HepG2 (cell line): Measurements from ENCODE around the gene CENPO. TPM values are rescaled to one million over a fixed set of nuclear protein-coding genes. Genes with fewer than 3 reads are reported as not detected.

ENCODE experiments used
- ATAC-seq: fragments of 200-7000 bp; cut with Tn5 transposase; 3 replicates; pipeline ENCODE4 v1.9.1; 2020; ENCODE audit warnings: mild to moderate bottlenecking, moderate library complexity
- BruUV-seq: library from RNA; stranded (reverse); fragments of 400-500 nt; replicated peaks from 2 replicates; lab custom pipeline; 2021; lab: Mats Ljungman, UMichigan
- CTCF ChIA-PET: fragments of 300-600 bp; formaldehyde crosslinking; extraction: SDS; loops from one replicate; lab custom pipeline; 2021; ENCODE audit warnings: low total read pairs, inconsistent platforms, low intra/inter-chr PET ratio; lab: Yijun Ruan, JAX
- POLR2A ChIA-PET: fragments of 350-600 bp; sonication (Branson Sonifier 250); formaldehyde crosslinking; loops from one replicate; lab custom pipeline; 2020; ENCODE audit warnings: antibody characterized with exemption, inconsistent platforms; lab: Yijun Ruan, JAX
- DNase-seq: peaks from one replicate; pipeline ENCODE4 v3.0.0-alpha.2; 2015; ENCODE audit warnings: low spot score
- FAIRE-seq: peaks from 3 replicates; lab custom pipeline; 2011; peaks lifted over from hg19 to GRCh38; lab: Jason Lieb, UNC
- H2AFZ ChIP-seq: one replicate; pipeline ENCODE4 v1.6.1; 2011; ENCODE audit warnings: low read length, inconsistent platforms
- H3K27ac ChIP-seq: fragments of 300-600 bp; 3 replicates; pipeline ENCODE4 v1.8.0; 2011; ENCODE audit warnings: mixed run types, mild to moderate bottlenecking, mixed read lengths, low read length, inconsistent platforms; ENCODE audit not compliant: insufficient read depth; ENCODE audit errors: extremely low read length
- H3K27me3 ChIP-seq, 2 experiments: fragments of 200-600 bp in 1 of 2; 2 replicates in 1 of 2; 3 replicates in 1 of 2; pipeline versions ENCODE4 v1.6.0 to v1.8.0; 2011; ENCODE audit warnings: low read length in 2 of 2, mild to moderate bottlenecking in 2 of 2, moderate library complexity in 2 of 2, inconsistent platforms in 1 of 2; ENCODE audit not compliant: insufficient read depth in 2 of 2, control insufficient read depth in 1 of 2
- H3K36me3 ChIP-seq, 2 experiments: fragments of 200-600 bp in 1 of 2; replicated peaks in 1 of 2; 2 replicates in 1 of 2; 3 replicates in 1 of 2; pipeline versions ENCODE4 v1.5.1 to v1.8.0; 2011; ENCODE audit warnings: low read length in 2 of 2, inconsistent platforms in 1 of 2; ENCODE audit not compliant: insufficient read depth in 2 of 2, control insufficient read depth in 1 of 2
- H3K4me1 ChIP-seq: 2 replicates; pipeline ENCODE4 v1.5.1; 2012; ENCODE audit warnings: low read length, inconsistent platforms; ENCODE audit not compliant: insufficient read depth
- H3K4me2 ChIP-seq: 2 replicates; pipeline ENCODE4 v1.6.0; 2011; ENCODE audit warnings: low read depth, low read length, inconsistent platforms
- H3K4me3 ChIP-seq, 3 experiments: fragments of 200-600 bp in 1 of 3; sonication (generic), shearing (Covaris generic) in 1 of 3; replicated peaks in 1 of 3; 2 replicates each; pipeline ENCODE4 v1.5.1; 2011 to 2016; ENCODE audit warnings: low read length in 3 of 3, inconsistent platforms in 2 of 3, low read depth in 2 of 3, mild to moderate bottlenecking in 2 of 3, control low read depth in 1 of 3, mixed read lengths in 1 of 3; ENCODE audit not compliant: insufficient read depth in 1 of 3
- H3K79me2 ChIP-seq: one replicate; pipeline ENCODE4 v1.6.1; 2011; ENCODE audit warnings: low read length, inconsistent platforms; ENCODE audit not compliant: insufficient read depth
- H3K9ac ChIP-seq: 2 replicates; pipeline ENCODE4 v1.6.0; 2011; ENCODE audit warnings: mild to moderate bottlenecking, low read depth, low read length, inconsistent platforms; ENCODE audit not compliant: insufficient read depth
- H3K9me3 ChIP-seq: 2 replicates; pipeline ENCODE4 v1.5.1; 2012; ENCODE audit warnings: mild to moderate bottlenecking, low read length
- H4K20me1 ChIP-seq: 2 replicates; pipeline ENCODE4 v1.6.0; 2011; ENCODE audit warnings: inconsistent platforms, mild to moderate bottlenecking, low read length, moderate library complexity; ENCODE audit not compliant: insufficient read depth
- ATF2 ChIP-seq: sonication (generic); formaldehyde crosslinking; IDR thresholded peaks from 2 replicates; pipeline ENCODE4 v1.4.0; 2020; ENCODE audit warnings: missing genetic modification reagents
- ATF7-NPFF ChIP-seq: sonication (generic); formaldehyde crosslinking; IDR thresholded peaks from 2 replicates; pipeline ENCODE4 v1.8.1; 2023; ENCODE audit warnings: mild to moderate bottlenecking, low read depth, missing genetic modification reagents, moderate library complexity
- MNT ChIP-seq: fragments of 450-650 bp; IDR thresholded peaks from 2 replicates; pipeline ENCODE4 v1.6.1; 2016
- MTF1 ChIP-seq: sonication (generic); formaldehyde crosslinking; IDR thresholded peaks from 2 replicates; pipeline ENCODE4 v1.5.0; 2020; ENCODE audit warnings: missing genetic modification reagents
- MXD4 ChIP-seq: IDR thresholded peaks from 2 replicates; pipeline ENCODE4 v1.6.1; 2016; ENCODE audit warnings: mild to moderate bottlenecking, missing biosample characterization, missing genetic modification reagents
- PHF20 ChIP-seq: sonication (generic); formaldehyde crosslinking; IDR thresholded peaks from 2 replicates; pipeline ENCODE4 v1.5.0; 2020; ENCODE audit warnings: mild to moderate bottlenecking, missing genetic modification reagents
- SPEN ChIP-seq: sonication (generic); formaldehyde crosslinking; IDR thresholded peaks from 2 replicates; pipeline ENCODE4 v1.5.1; 2020; ENCODE audit warnings: low read depth, mild to moderate bottlenecking, missing genetic modification reagents
- YEATS4 ChIP-seq: sonication (generic); formaldehyde crosslinking; IDR thresholded peaks from 2 replicates; pipeline ENCODE4 v1.4.0; 2020; ENCODE audit warnings: missing genetic modification reagents, borderline replicate concordance
- ZMYM4 ChIP-seq: sonication (generic); formaldehyde crosslinking; IDR thresholded peaks from 2 replicates; pipeline ENCODE4 v1.8.1; 2023; ENCODE audit warnings: mild to moderate bottlenecking, missing genetic modification reagents
- ZNF296 ChIP-seq: sonication (generic); formaldehyde crosslinking; conservative IDR thresholded peaks from 2 replicates; pipeline ENCODE4 v1.5.0; 2020; ENCODE audit warnings: mild to moderate bottlenecking, missing genetic modification reagents
- ZNF513 ChIP-seq: sonication (generic); formaldehyde crosslinking; conservative IDR thresholded peaks from 2 replicates; pipeline ENCODE4 v1.5.0; 2020; ENCODE audit warnings: missing genetic modification reagents
- ZNF607 ChIP-seq: sonication (generic); formaldehyde crosslinking; IDR thresholded peaks from 2 replicates; pipeline ENCODE4 v1.5.1; 2020; ENCODE audit warnings: missing genetic modification reagents, mild to moderate bottlenecking, borderline replicate concordance
- ZNF737 ChIP-seq: sonication (generic); formaldehyde crosslinking; IDR thresholded peaks from 2 replicates; pipeline ENCODE4 v1.5.0; 2020; ENCODE audit warnings: missing genetic modification reagents, mild to moderate bottlenecking, borderline replicate concordance
- ZSCAN5A ChIP-seq: sonication (generic); formaldehyde crosslinking; IDR thresholded peaks from 2 replicates; pipeline ENCODE4 v1.8.0; 2022; ENCODE audit warnings: mild to moderate bottlenecking, missing genetic modification reagents, borderline replicate concordance
- WGBS: methylation state at CpG from one replicate; pipeline ENCODE4 v1.1.6; 2017; ENCODE audit warnings: low lambda C conversion rate; 5-methylcytosine and 5-hydroxymethylcytosine counted together
- in situ Hi-C: cut with HindIII; loops from 2 replicates; pipeline ENCODE4 v1.10.0; 2017; ENCODE audit warnings: low pct_unique_long_range_greater_than_20kb; ENCODE audit not compliant: extremely low pct_ligation_motif_present
- intact Hi-C: fragments of 100-400 bp; cut with micrococcal nuclease; formaldehyde crosslinking; loops from one replicate; pipeline ENCODE4 v1.10.0; 2022; ENCODE audit not compliant: unreplicated experiment
- polyA plus RNA-seq, 8 experiments: library from polyadenylated mRNA; depleted of rRNA in 3 of 8; stranded (reverse) in 7 of 8; unstranded in 1 of 8; fragments of >200 nt; fragmentation: Illumina TruSeq in 4 of 8; extraction: Trizol in 4 of 8; gene quantifications; 2 replicates each; pipeline versions ENCODE4 v1.2.1 to v1.2.3, GENCODE V29; 2011 to 2016; ENCODE audit warnings: low read depth in 4 of 8, missing spikeins in 1 of 8, mixed read lengths in 1 of 8; ENCODE audit not compliant: insufficient read depth in 1 of 8
- total RNA-seq, 5 experiments: library from RNA; depleted of rRNA; stranded (reverse); fragments of >200 nt; fragmentation: Illumina TruSeq; extraction: Trizol; gene quantifications; 2 replicates each; pipeline ENCODE4 v1.2.3, GENCODE V29; 2016; ENCODE audit warnings: low read depth in 1 of 5
- TF ChIP-seq, protein P1 (sequence below): sonication (generic); formaldehyde crosslinking; IDR thresholded peaks from 2 replicates; pipeline ENCODE4 v1.4.0; 2020; ENCODE audit warnings: missing genetic modification reagents, low read depth, mild to moderate bottlenecking, borderline replicate concordance

Gene CENPO
- total and polyA plus RNA-seq, 2 of the 13 experiments (the other 11 are each of a cell fraction or from before 2014, with no cell fraction given), result 19.7 to 35.5 TPM

DNA sequence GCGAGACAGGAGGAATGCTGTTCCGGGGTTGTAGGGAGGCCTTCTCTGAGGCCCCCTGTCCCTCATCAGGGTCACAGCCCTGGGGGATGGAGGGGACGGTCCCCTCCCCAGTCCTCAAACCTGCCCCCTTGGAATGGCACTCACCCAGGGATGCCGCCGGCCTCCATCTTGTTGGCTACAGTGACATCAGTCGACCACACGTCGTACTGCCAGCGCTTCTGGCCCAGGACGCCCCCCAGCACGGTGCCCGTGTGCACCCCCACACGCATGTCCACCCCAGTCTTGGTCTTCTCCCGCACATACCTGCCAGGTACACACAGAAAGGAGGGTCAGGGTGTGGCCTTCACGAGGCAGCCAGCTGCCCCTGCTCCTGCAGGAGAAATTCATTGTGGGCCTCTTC is 46.5 kb downstream of the CENPO start (continued):
- TF ChIP-seq ZNF737 (CRISPR knock-in tag), result no peak
- no peak for TF ChIP-seq ATF2
- no peak for TF ChIP-seq ZNF607
- no peak for TF ChIP-seq ZSCAN5A
- no peak for TF ChIP-seq ZNF513 (CRISPR knock-in tag)

DNA sequence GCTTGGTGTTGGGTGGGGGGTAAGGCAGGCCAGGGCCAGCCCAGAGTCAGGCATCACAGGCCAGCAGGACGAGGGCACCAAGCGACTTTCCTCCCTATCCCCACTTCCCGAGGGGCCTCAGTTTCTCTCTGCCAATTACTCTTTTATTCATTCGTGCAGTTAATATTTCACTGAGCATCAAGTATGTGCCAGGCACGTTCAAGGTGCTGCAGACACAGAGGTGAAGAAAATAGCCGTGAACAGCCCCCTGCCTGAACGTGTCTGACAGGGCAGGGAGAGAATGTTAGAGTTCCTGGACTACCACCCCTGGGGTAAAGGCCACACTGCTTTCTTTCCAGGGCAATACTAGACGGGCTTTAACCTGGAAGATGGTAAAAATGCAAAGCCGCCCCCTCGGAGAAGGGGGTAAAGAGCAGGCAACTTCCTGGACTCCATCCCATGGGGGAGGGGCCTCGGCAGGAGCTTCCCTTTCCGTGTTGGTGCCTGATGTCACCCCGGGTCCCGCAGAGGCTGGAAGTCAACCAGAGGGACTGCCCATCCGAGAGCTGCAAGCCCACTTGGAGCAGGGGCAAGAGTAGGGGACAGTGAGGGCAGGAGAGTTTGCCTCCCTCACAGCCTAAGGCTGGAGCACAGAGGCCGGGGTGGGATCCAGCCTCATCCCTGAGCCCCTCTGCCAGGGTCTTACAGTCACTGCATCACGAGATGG is 47.1 kb downstream of the CENPO start:
- ChIA-PET CTCF (no interaction called here), POLR2A (no interaction called here)
- Histone ChIP-seq H2AFZ (no peak overlapping the region), H3K36me3 (no peaks in the 10 kb centered on the region), H3K27me3 (peaks cover 19 to 75% of the 10 kb centered on the region in 2 experiments), H3K4me1 (0 out of 2 replicates have a peak, but pooled peaks cover 9% of the 10 kb centered on the region), H3K4me2 (peak overlapping the region; percentile 54), H3K9ac (no peak overlapping the region), H3K27ac (no peak overlapping the region), H3K9me3 (no peaks in the 10 kb centered on the region), H3K79me2 (no peaks in the 10 kb centered on the region), H3K4me3 (peak overlapping the region in 1 of 3 experiments; percentile 9; a peak in 1 of 6 replicates), H4K20me1 (no peaks in the 10 kb centered on the region)
- BruUV-seq, result no TSS peak
- in situ Hi-C loops (no loop called here), intact Hi-C loops (no loop called here)
- FAIRE-seq (no peak), DNase-seq (no peak), ATAC-seq (peak; percentile 25)
- WGBS, result 25% methylated on average over 17 of the region's 17 CpGs
- TF ChIP-seq ZNF296 (CRISPR knock-in tag) (no peak), SPEN (no peak), ZMYM4 (CRISPR knock-in tag) (0 out of 2 replicates have a peak, but pooled peaks have one; percentile 22), ATF7-NPFF (CRISPR knock-in tag) (no peak), MNT (no peak), PHF20 (CRISPR knock-in tag) (no peak), YEATS4 (CRISPR knock-in tag) (no peak), MXD4 (no peak), MTF1 (no peak)
- TF ChIP-seq, protein P1, sequence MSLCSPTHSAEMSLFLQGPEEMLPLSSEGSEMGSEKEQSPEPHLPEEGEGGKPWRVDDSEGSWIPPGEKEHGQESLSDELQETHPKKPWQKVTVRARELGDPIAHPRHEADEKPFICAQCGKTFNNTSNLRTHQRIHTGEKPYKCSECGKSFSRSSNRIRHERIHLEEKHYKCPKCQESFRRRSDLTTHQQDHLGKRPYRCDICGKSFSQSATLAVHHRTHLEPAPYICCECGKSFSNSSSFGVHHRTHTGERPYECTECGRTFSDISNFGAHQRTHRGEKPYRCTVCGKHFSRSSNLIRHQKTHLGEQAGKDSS (CRISPR knock-in tag), result no peak
